ENCODE data around the gene KLRF2. TPM values are rescaled to one million over a fixed set of nuclear protein-coding genes. Genes with fewer than 3 reads are reported as not detected.

The KLRF2 gene
- total RNA-seq, 3 donors from 2014 or later: 0.43 TPM; not detected in 2

DNA sequence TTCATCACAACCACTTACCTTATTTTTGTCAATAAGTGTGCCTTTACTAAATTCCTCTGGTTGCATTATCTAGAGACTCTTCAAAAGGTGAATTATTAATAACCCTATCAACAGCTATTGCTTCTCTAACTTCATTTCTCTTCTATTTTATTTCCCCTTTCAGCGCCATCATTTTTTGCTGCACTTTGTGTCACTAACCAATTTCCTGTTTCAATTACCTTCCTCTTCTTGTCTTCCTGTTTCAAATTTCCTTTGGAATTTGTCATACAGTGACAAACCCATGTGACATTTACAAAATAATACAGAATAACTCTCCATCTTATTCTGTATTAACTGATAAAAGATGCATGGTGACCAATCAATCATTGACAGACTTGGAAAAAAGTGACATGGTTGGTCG, 63.1 kb downstream of the KLRF2 start:
- DNase-seq: no peak
- ATAC-seq: no peak
- intact Hi-C loops (cut with DNase I, micrococcal nuclease): no loop called here
- Histone ChIP-seq H3K4me1 (ENCODE audit: low read depth) (no peaks in the 10 kb centered on the region), H3K36me3 (ENCODE audit: low read depth) (no peaks in the 10 kb centered on the region), H3K9me3 (no peaks in the 10 kb centered on the region), H3K4me3 (no peak overlapping the region)
- TF ChIP-seq, protein P1, sequence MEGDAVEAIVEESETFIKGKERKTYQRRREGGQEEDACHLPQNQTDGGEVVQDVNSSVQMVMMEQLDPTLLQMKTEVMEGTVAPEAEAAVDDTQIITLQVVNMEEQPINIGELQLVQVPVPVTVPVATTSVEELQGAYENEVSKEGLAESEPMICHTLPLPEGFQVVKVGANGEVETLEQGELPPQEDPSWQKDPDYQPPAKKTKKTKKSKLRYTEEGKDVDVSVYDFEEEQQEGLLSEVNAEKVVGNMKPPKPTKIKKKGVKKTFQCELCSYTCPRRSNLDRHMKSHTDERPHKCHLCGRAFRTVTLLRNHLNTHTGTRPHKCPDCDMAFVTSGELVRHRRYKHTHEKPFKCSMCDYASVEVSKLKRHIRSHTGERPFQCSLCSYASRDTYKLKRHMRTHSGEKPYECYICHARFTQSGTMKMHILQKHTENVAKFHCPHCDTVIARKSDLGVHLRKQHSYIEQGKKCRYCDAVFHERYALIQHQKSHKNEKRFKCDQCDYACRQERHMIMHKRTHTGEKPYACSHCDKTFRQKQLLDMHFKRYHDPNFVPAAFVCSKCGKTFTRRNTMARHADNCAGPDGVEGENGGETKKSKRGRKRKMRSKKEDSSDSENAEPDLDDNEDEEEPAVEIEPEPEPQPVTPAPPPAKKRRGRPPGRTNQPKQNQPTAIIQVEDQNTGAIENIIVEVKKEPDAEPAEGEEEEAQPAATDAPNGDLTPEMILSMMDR (IDR thresholded peaks at IDR 0.05): no peak

Other genes starting within 250 kb of the KLRF2 start
- gene CLEC2D, start 211.8 kb upstream of the KLRF2 start, total RNA-seq: 10 to 100 TPM in 1 of 3 donors, 1 to 10 TPM in 2; 7.1 to 10.1 (median 7.2) TPM
- gene CLECL1, start 148.4 kb upstream of the KLRF2 start, total RNA-seq: under 1 TPM in 2 of 3 donors, not detected in 1; 0.51 to 0.64 TPM
- 1 to 10 TPM; 2.4 to 4.7 (median 3.2) TPM for gene CD69, start 120.6 kb upstream of the KLRF2 start, total RNA-seq
- gene KLRF1, start 54.0 kb upstream of the KLRF2 start, total RNA-seq: under 1 TPM; 0.55 to 0.73 (median 0.58) TPM
- 1 to 10 TPM; 3.5 to 7.3 (median 6.5) TPM for gene CLEC2B, start 12.1 kb upstream of the KLRF2 start, total RNA-seq
- not detected for gene CLEC2A, start 50.9 kb downstream of the KLRF2 start, total RNA-seq
- gene CLEC12A, start 89.9 kb downstream of the KLRF2 start, total RNA-seq: 1 to 10 TPM in 1 of 3 donors, under 1 TPM in 2; 0.41 to 2.6 (median 0.89) TPM
- gene CLEC1B, start 117.6 kb downstream of the KLRF2 start, total RNA-seq: not detected
- gene CLEC12B, start 129.1 kb downstream of the KLRF2 start, total RNA-seq: not detected
- under 1 TPM in 2 of 3 donors, not detected in 1; 0.39 to 0.47 TPM for gene CLEC9A, start 149.2 kb downstream of the KLRF2 start, total RNA-seq
- 1 to 10 TPM in 2 of 3 donors, under 1 TPM in 1; 0.67 to 2.8 (median 1.2) TPM for gene CLEC1A, start 217.5 kb downstream of the KLRF2 start, total RNA-seq
- 10 to 100 TPM in 1 of 3 donors, 1 to 10 TPM in 2; 3.1 to 12.0 (median 6.3) TPM for gene CLEC7A, start 248.7 kb downstream of the KLRF2 start, total RNA-seq